ENCODE results near the gene PRKAG2. TPM values are rescaled to one million over a fixed set of nuclear protein-coding genes. Genes with fewer than 3 reads are reported as not detected.
A peak's percentile ranks its signal among the peaks of the same experiment; 100 is the strongest.
"Not testable (repeated sequence)": the region's sequence is repeated elsewhere in the genome, so short reads cannot be mapped to it uniquely, and the experiment has no call there.

The PRKAG2 gene
- total RNA-seq, 2 experiments from 2014 or later, result 16.9 to 18.7 TPM

GRCh38 chr7:151874479-151874878 lies 2.4 kb downstream of the PRKAG2 start:
- DNase-seq; H3K36me3 Mint-ChIP-seq (ENCODE audit: low read depth); H3K9me3 Mint-ChIP-seq; H3K27ac Mint-ChIP-seq; H3K27me3 Mint-ChIP-seq (ENCODE audit: low read depth): not testable (repeated sequence)
- intact Hi-C loops (cut with micrococcal nuclease), result loop anchor here (10.0 kb wide), 1 partner anchor 800 kb away; the partner anchor contains the start of gene XRCC2
- H3K4me1 Mint-ChIP-seq (ENCODE audit: low read depth), result peaks cover 22% of the 10 kb centered on the region
- peak overlapping the region; percentile 96 for H3K4me3 Mint-ChIP-seq
- CTCF ChIA-PET, result interaction anchor here (0.7 kb wide), 1 partner anchor 91 kb away, joined by 4 read pairs; no protein-coding TSS in a partner anchor

- no peak overlapping the region for H3K4me3 Mint-ChIP-seq
- H3K27ac Mint-ChIP-seq, result no peak overlapping the region
- CTCF ChIA-PET, result no interaction called here
- H3K27me3 Mint-ChIP-seq (ENCODE audit: low read depth), result no peaks in the 10 kb centered on the region
- intact Hi-C loops (cut with micrococcal nuclease), result loop anchor here (10.0 kb wide), 1 partner anchor 801 kb away; the partner anchor contains the start of gene XRCC2
- H3K36me3 Mint-ChIP-seq (ENCODE audit: low read depth), result no peaks in the 10 kb centered on the region
- no peak for DNase-seq
- H3K9me3 Mint-ChIP-seq, result no peaks in the 10 kb centered on the region
- H3K4me1 Mint-ChIP-seq (ENCODE audit: low read depth), result peaks cover 22% of the 10 kb centered on the region
Measured at GRCh38 chr7:151873402-151873965, 3.4 kb downstream of the PRKAG2 start.

- Mint-ChIP-seq H3K4me1 (ENCODE audit: low read depth) (peaks cover 22% of the 10 kb centered on the region), H3K27ac (no peak overlapping the region), H3K4me3 (no peak overlapping the region), H3K9me3 (no peaks in the 10 kb centered on the region), H3K36me3 (ENCODE audit: low read depth) (no peaks in the 10 kb centered on the region), H3K27me3 (ENCODE audit: low read depth) (no peaks in the 10 kb centered on the region)
- no peak for DNase-seq
- CTCF ChIA-PET, result no interaction called here
- intact Hi-C loops (cut with micrococcal nuclease), result loop anchor here (10.0 kb wide), 1 partner anchor 802 kb away; the partner anchor contains the start of gene XRCC2
Measured at GRCh38 chr7:151872531-151873401, 4.1 kb downstream of the PRKAG2 start.

- no peaks in the 10 kb centered on the region for H3K27me3 Mint-ChIP-seq (ENCODE audit: low read depth)
- DNase-seq, result no peak
- H3K4me3 Mint-ChIP-seq, result no peak overlapping the region
- H3K36me3 Mint-ChIP-seq (ENCODE audit: low read depth), result no peaks in the 10 kb centered on the region
- no peak overlapping the region for H3K27ac Mint-ChIP-seq
- H3K9me3 Mint-ChIP-seq, result no peaks in the 10 kb centered on the region
- intact Hi-C loops (cut with micrococcal nuclease), result loop anchor here (10.0 kb wide), 1 partner anchor 803 kb away; the partner anchor contains the start of gene XRCC2
- CTCF ChIA-PET, result no interaction called here
- peaks cover 22% of the 10 kb centered on the region for H3K4me1 Mint-ChIP-seq (ENCODE audit: low read depth)
Measured at GRCh38 chr7:151871904-151872303, 5.0 kb downstream of the PRKAG2 start.

GRCh38 chr7:151871189-151871735 lies 5.7 kb downstream of the PRKAG2 start:
- CTCF ChIA-PET, result no interaction called here
- intact Hi-C loops (cut with micrococcal nuclease), result loop anchor here (10.0 kb wide), 1 partner anchor 804 kb away; the partner anchor contains the start of gene XRCC2
- no peaks in the 10 kb centered on the region for H3K9me3 Mint-ChIP-seq

GRCh38 chr7:151869968-151870918 lies 6.7 kb downstream of the PRKAG2 start:
- H3K27me3 Mint-ChIP-seq (ENCODE audit: low read depth), result no peaks in the 10 kb centered on the region
- CTCF ChIA-PET, result no interaction called here
- H3K36me3 Mint-ChIP-seq (ENCODE audit: low read depth), result no peaks in the 10 kb centered on the region
- DNase-seq, result no peak
- H3K27ac Mint-ChIP-seq, result no peak overlapping the region
- intact Hi-C loops (cut with micrococcal nuclease), result loop anchor here (10.0 kb wide), 1 partner anchor 805 kb away; the partner anchor contains the start of gene XRCC2
- no peaks in the 10 kb centered on the region for H3K9me3 Mint-ChIP-seq
- peaks cover 20% of the 10 kb centered on the region for H3K4me1 Mint-ChIP-seq (ENCODE audit: low read depth)
- no peak overlapping the region for H3K4me3 Mint-ChIP-seq

More at GRCh38 chr7:151871189-151871735, 5.7 kb downstream of the PRKAG2 start:
- Mint-ChIP-seq H3K27me3 (ENCODE audit: low read depth) (no peaks in the 10 kb centered on the region), H3K4me3 (no peak overlapping the region), H3K27ac (no peak overlapping the region), H3K36me3 (ENCODE audit: low read depth) (no peaks in the 10 kb centered on the region), H3K4me1 (ENCODE audit: low read depth) (peaks cover 20% of the 10 kb centered on the region)
- DNase-seq, result no peak

GRCh38 chr7:151869455-151869854 lies 7.5 kb downstream of the PRKAG2 start:
- Mint-ChIP-seq H3K27ac (no peak overlapping the region), H3K27me3 (ENCODE audit: low read depth) (no peaks in the 10 kb centered on the region), H3K4me3 (no peak overlapping the region), H3K4me1 (ENCODE audit: low read depth) (peaks cover 17% of the 10 kb centered on the region), H3K36me3 (ENCODE audit: low read depth) (no peaks in the 10 kb centered on the region), H3K9me3 (no peaks in the 10 kb centered on the region)
- intact Hi-C loops (cut with micrococcal nuclease), result no loop called here
- CTCF ChIA-PET, result no interaction called here
- no peak for DNase-seq

GRCh38 chr7:151869109-151869428 lies 7.8 kb downstream of the PRKAG2 start:
- no peak overlapping the region for H3K4me3 Mint-ChIP-seq
- H3K4me1 Mint-ChIP-seq (ENCODE audit: low read depth), result peaks cover 19% of the 10 kb centered on the region
- intact Hi-C loops (cut with micrococcal nuclease), result no loop called here
- no peaks in the 10 kb centered on the region for H3K36me3 Mint-ChIP-seq (ENCODE audit: low read depth)
- H3K27ac Mint-ChIP-seq, result no peak overlapping the region
- H3K27me3 Mint-ChIP-seq (ENCODE audit: low read depth), result no peaks in the 10 kb centered on the region
- no peak for DNase-seq
- CTCF ChIA-PET, result interaction anchor here (0.6 kb wide), 1 partner anchor 100 kb away, joined by 3 read pairs; no protein-coding TSS in a partner anchor
- no peaks in the 10 kb centered on the region for H3K9me3 Mint-ChIP-seq

- Mint-ChIP-seq H3K36me3 (ENCODE audit: low read depth) (no peaks in the 10 kb centered on the region), H3K27me3 (ENCODE audit: low read depth) (no peaks in the 10 kb centered on the region), H3K9me3 (no peaks in the 10 kb centered on the region), H3K27ac (no peak overlapping the region), H3K4me1 (ENCODE audit: low read depth) (peaks cover 17% of the 10 kb centered on the region), H3K4me3 (no peak overlapping the region)
- no peak for DNase-seq
- intact Hi-C loops (cut with micrococcal nuclease), result no loop called here
- CTCF ChIA-PET, result interaction anchor here (0.6 kb wide), 1 partner anchor 101 kb away, joined by 3 read pairs; no protein-coding TSS in a partner anchor
Measured at GRCh38 chr7:151868396-151869108, 8.4 kb downstream of the PRKAG2 start.

- no peaks in the 10 kb centered on the region for H3K36me3 Mint-ChIP-seq (ENCODE audit: low read depth)
- no peaks in the 10 kb centered on the region for H3K9me3 Mint-ChIP-seq
- intact Hi-C loops (cut with micrococcal nuclease), result no loop called here
- no peak for DNase-seq
- no peak overlapping the region for H3K4me3 Mint-ChIP-seq
- CTCF ChIA-PET, result no interaction called here
- H3K27ac Mint-ChIP-seq, result no peak overlapping the region
- H3K4me1 Mint-ChIP-seq (ENCODE audit: low read depth), result peaks cover 17% of the 10 kb centered on the region
- no peaks in the 10 kb centered on the region for H3K27me3 Mint-ChIP-seq (ENCODE audit: low read depth)
Measured at GRCh38 chr7:151867912-151868311, 9.0 kb downstream of the PRKAG2 start.
